K562 (cell line): ENCODE data around the gene TMEM79. TPM values are rescaled to one million over a fixed set of nuclear protein-coding genes. Genes with fewer than 3 reads are reported as not detected.

ENCODE experiments used
- BHLHE40 ChIP-seq: IDR thresholded peaks from 2 replicates; pipeline ENCODE4 v1.6.1; 2011; ENCODE audit warnings: low read length, improper control_type of control experiment
- CBFA2T3 ChIP-seq: fragments of 450-650 bp; IDR thresholded peaks from 2 replicates; pipeline ENCODE4 v1.6.1; 2017
- DIDO1 ChIP-seq: fragments of 450-650 bp; IDR thresholded peaks from 2 replicates; pipeline ENCODE4 v1.6.1; 2016; ENCODE audit warnings: low read depth, missing biosample characterization, missing genetic modification characterization
- ELF2 ChIP-seq: fragments of 250-450 bp; sonication (Bioruptor Pico); IDR thresholded peaks from 2 replicates; pipeline ENCODE4 v1.5.0; 2021; ENCODE audit warnings: mild to moderate bottlenecking
- EP300 ChIP-seq: IDR thresholded peaks from 2 replicates; pipeline ENCODE4 v1.6.1; 2012; ENCODE audit warnings: low read length, improper control_type of control experiment
- GABPA ChIP-seq: fragments of 200-800 bp; sonication (Bioruptor generic); conservative IDR thresholded peaks from 2 replicates; pipeline ENCODE4 v1.6.1; 2016; ENCODE audit warnings: low read depth, missing genetic modification characterization, missing compliant biosample characterization
- HCFC1 ChIP-seq: IDR thresholded peaks from 2 replicates; pipeline ENCODE4 v1.6.1; 2012; ENCODE audit warnings: low read depth, low read length, improper control_type of control experiment
- JUNB ChIP-seq: fragments of 450-650 bp; formaldehyde crosslinking; conservative IDR thresholded peaks from 2 replicates; pipeline ENCODE4 v1.4.0; 2020; ENCODE audit warnings: mild to moderate bottlenecking
- KDM2B ChIP-seq: fragments of 250-450 bp; sonication (Bioruptor Pico); IDR thresholded peaks from 2 replicates; pipeline ENCODE4 v1.8.0; 2021; ENCODE audit warnings: mild to moderate bottlenecking, moderate library complexity
- MAX ChIP-seq: sonication (generic); formaldehyde crosslinking; IDR thresholded peaks from 2 replicates; pipeline ENCODE4 v1.9.0; 2022; ENCODE audit warnings: mild to moderate bottlenecking, missing genetic modification reagents
- MYC ChIP-seq, 2 experiments: fragments of 250-450 bp in 1 of 2; sonication (Bioruptor Pico) in 1 of 2; IDR thresholded peaks; 2 replicates each; pipeline versions ENCODE4 v1.5.1 to v1.6.1; 2012 to 2021; ENCODE audit warnings: low read depth in 2 of 2, borderline replicate concordance in 1 of 2, improper control_type of control experiment in 1 of 2, low read length in 1 of 2, mild to moderate bottlenecking in 1 of 2, moderate library complexity in 1 of 2
- NR2C2 ChIP-seq, 2 experiments: fragments of 200-800 bp in 1 of 2; sonication (Bioruptor generic) in 1 of 2; sonication (generic) in 1 of 2; formaldehyde crosslinking in 1 of 2; IDR thresholded peaks; 2 replicates each; pipeline versions ENCODE4 v1.6.1 to v1.8.0; 2016 to 2022; ENCODE audit warnings: mild to moderate bottlenecking in 1 of 2, missing compliant biosample characterization in 1 of 2, missing genetic modification characterization in 1 of 2, missing genetic modification reagents in 1 of 2
- POLR2G ChIP-seq: fragments of 200-400 bp; formaldehyde crosslinking; IDR thresholded peaks from 2 replicates; pipeline ENCODE4 v1.6.1; 2017; ENCODE audit warnings: low read depth, mild to moderate bottlenecking, antibody characterized with exemption, low read length, moderate library complexity
- RAD51 ChIP-seq: fragments of 450-650 bp; IDR thresholded peaks from 2 replicates; pipeline ENCODE4 v1.7.1; 2016; ENCODE audit warnings: low read depth, mild to moderate bottlenecking, borderline replicate concordance
- RB1 ChIP-seq: fragments of 450-650 bp; IDR thresholded peaks from 2 replicates; pipeline ENCODE4 v1.6.1; 2017; ENCODE audit warnings: low read depth, mild to moderate bottlenecking
- RCOR1 ChIP-seq, 2 experiments: IDR thresholded peaks; 2 replicates each; pipeline ENCODE4 v1.6.1; 2012; ENCODE audit warnings: low read depth in 2 of 2, low read length in 2 of 2, borderline replicate concordance in 1 of 2, improper control_type of control experiment in 1 of 2
- SIN3A ChIP-seq, 2 experiments: fragments of 150-350 bp in 1 of 2; IDR thresholded peaks; 2 replicates each; pipeline ENCODE4 v1.6.1; 2011 to 2016; ENCODE audit warnings: borderline replicate concordance in 2 of 2, low read depth in 2 of 2, low read length in 2 of 2, mild to moderate bottlenecking in 2 of 2, moderate library complexity in 2 of 2; ENCODE audit not compliant: control insufficient read depth in 1 of 2
- SNRNP70 ChIP-seq: fragments of 200-400 bp; formaldehyde crosslinking; optimal IDR thresholded peaks from 2 replicates; pipeline ENCODE3; 2017; ENCODE audit warnings: low read depth, low read length
- TAF9B ChIP-seq: fragments of 450-650 bp; IDR thresholded peaks from 2 replicates; pipeline ENCODE4 v1.6.1; 2018; ENCODE audit warnings: mild to moderate bottlenecking; ENCODE audit not compliant: partially characterized antibody
- TOE1 ChIP-seq, 2 experiments: fragments of 450-650 bp in 1 of 2; sonication (generic) in 1 of 2; formaldehyde crosslinking in 1 of 2; IDR thresholded peaks; 2 replicates each; pipeline versions ENCODE4 v1.7.1 to v1.8.0; 2016 to 2022; ENCODE audit warnings: borderline replicate concordance in 2 of 2, mild to moderate bottlenecking in 2 of 2, antibody characterized with exemption in 1 of 2, inconsistent platforms in 1 of 2, low read depth in 1 of 2, missing genetic modification reagents in 1 of 2, moderate library complexity in 1 of 2
- USF1 ChIP-seq: sonication (generic); formaldehyde crosslinking; IDR thresholded peaks from 2 replicates; pipeline ENCODE4 v1.9.0; 2022; ENCODE audit warnings: mild to moderate bottlenecking, missing genetic modification reagents
- polyA plus RNA-seq, 8 experiments: library from polyadenylated mRNA; depleted of rRNA in 4 of 8; stranded (reverse) in 5 of 8; unstranded in 3 of 8; fragments of >200 nt; fragmentation: Nextera tagmentation in 2 of 8; fragmentation: Illumina TruSeq in 1 of 8; extraction: Ambion mirVana in 2 of 8; extraction: Trizol in 1 of 8; gene quantifications; 2 replicates each; pipeline versions ENCODE4 v1.2.1 to v1.2.3, GENCODE V29; 2011 to 2014; ENCODE audit warnings: inconsistent platforms in 1 of 8, missing spikeins in 1 of 8
- total RNA-seq, 7 experiments: library from RNA; depleted of rRNA in 6 of 7; stranded (reverse); fragments of >200 nt in 6 of 7; fragmentation: Illumina TruSeq in 2 of 7; extraction: Trizol in 2 of 7; gene quantifications; 2 replicates each; pipeline versions ENCODE4 v1.2.1 to v1.2.3, GENCODE V29; 2011 to 2021; ENCODE audit warnings: low replicate concordance in 1 of 7
- TF ChIP-seq, protein P1 (sequence below): fragments of 450-650 bp; IDR thresholded peaks from 2 replicates; pipeline ENCODE4 v1.6.1; 2017; ENCODE audit warnings: antibody characterized with exemption
- TF ChIP-seq, protein P2 (sequence below): fragments of 450-650 bp; formaldehyde crosslinking; IDR thresholded peaks from 2 replicates; pipeline ENCODE4 v1.4.0; 2020; ENCODE audit warnings: mild to moderate bottlenecking, mixed read lengths

The TMEM79 gene
- total and polyA plus RNA-seq, 9 of the 15 experiments (the other 6 are each of a cell fraction or from before 2014, with no cell fraction given) = 0.69 to 6.8 (median 4.0) TPM

- TF ChIP-seq RCOR1 (IDR thresholded peaks at IDR 0.05; ENCODE audit: borderline replicate concordance in 1 of 2, low read depth in 2 of 2, low read length in 2 of 2) (peak in 1 of 2 experiments; percentile 46; a peak in 1 of 4 replicates), EP300 (0 out of 2 replicates have a peak, but pooled peaks have one; percentile 3), RAD51 (peak; percentile 98), POLR2G (peak; percentile 72), SNRNP70 (no peak), BHLHE40 (peak; percentile 53; the same call in 1 of the 2 replicates), KDM2B (CRISPR knock-in tag) (no peak), CBFA2T3 (no peak), HCFC1 (peak; percentile 38; the same call in 1 of the 2 replicates), NR2C2 (CRISPR knock-in tag; IDR thresholded peaks at IDR 0.05) (0 out of 2 replicates have a peak, but pooled peaks have one; percentile 20), NR2C2 (tag; IDR thresholded peaks at IDR 0.05) (no peak), MYC (IDR thresholded peaks at IDR 0.05; ENCODE audit: low read depth, low read length) (peak; percentile 31; the same call in 1 of the 2 replicates), MYC (CRISPR knock-in tag; IDR thresholded peaks at IDR 0.05; ENCODE audit: borderline replicate concordance, low read depth) (no peak), GABPA (0 out of 2 replicates have a peak, but pooled peaks have one; percentile 16), USF1 (CRISPR knock-in tag) (peak; percentile 93), ELF2 (CRISPR knock-in tag) (peak; percentile 54; the same call in 1 of the 2 replicates), SIN3A (IDR thresholded peaks at IDR 0.05; ENCODE audit: borderline replicate concordance in 2 of 2, control insufficient read depth in 1 of 2, low read depth in 2 of 2, low read length in 2 of 2) (peak; percentile 56 to 96; a peak in 2 of 4 replicates), DIDO1 (tag) (no peak), RB1 (no peak), TAF9B (peak; percentile 53), MAX (CRISPR knock-in tag) (no peak), TOE1 (IDR thresholded peaks at IDR 0.05; ENCODE audit: borderline replicate concordance) (peak; percentile 97), TOE1 (CRISPR knock-in tag; IDR thresholded peaks at IDR 0.05; ENCODE audit: borderline replicate concordance, low read depth) (no peak), JUNB (CRISPR knock-in tag) (no peak)
- TF ChIP-seq, protein P1, sequence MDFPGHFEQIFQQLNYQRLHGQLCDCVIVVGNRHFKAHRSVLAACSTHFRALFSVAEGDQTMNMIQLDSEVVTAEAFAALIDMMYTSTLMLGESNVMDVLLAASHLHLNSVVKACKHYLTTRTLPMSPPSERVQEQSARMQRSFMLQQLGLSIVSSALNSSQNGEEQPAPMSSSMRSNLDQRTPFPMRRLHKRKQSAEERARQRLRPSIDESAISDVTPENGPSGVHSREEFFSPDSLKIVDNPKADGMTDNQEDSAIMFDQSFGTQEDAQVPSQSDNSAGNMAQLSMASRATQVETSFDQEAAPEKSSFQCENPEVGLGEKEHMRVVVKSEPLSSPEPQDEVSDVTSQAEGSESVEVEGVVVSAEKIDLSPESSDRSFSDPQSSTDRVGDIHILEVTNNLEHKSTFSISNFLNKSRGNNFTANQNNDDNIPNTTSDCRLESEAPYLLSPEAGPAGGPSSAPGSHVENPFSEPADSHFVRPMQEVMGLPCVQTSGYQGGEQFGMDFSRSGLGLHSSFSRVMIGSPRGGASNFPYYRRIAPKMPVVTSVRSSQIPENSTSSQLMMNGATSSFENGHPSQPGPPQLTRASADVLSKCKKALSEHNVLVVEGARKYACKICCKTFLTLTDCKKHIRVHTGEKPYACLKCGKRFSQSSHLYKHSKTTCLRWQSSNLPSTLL = no peak
- TF ChIP-seq, protein P2, sequence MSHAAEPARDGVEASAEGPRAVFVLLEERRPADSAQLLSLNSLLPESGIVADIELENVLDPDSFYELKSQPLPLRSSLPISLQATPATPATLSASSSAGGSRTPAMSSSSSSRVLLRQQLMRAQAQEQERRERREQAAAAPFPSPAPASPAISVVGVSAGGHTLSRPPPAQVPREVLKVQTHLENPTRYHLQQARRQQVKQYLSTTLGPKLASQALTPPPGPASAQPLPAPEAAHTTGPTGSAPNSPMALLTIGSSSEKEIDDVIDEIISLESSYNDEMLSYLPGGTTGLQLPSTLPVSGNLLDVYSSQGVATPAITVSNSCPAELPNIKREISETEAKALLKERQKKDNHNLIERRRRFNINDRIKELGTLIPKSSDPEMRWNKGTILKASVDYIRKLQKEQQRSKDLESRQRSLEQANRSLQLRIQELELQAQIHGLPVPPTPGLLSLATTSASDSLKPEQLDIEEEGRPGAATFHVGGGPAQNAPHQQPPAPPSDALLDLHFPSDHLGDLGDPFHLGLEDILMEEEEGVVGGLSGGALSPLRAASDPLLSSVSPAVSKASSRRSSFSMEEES (CRISPR knock-in tag) = peak; percentile 98
Observed at GRCh38 chr1:156295391-156295947, 11.3 kb downstream of the TMEM79 start, which contains the start of gene GLMP (continued).
